ENCODE data around the gene CEP120.

The CEP120 gene

DNA sequence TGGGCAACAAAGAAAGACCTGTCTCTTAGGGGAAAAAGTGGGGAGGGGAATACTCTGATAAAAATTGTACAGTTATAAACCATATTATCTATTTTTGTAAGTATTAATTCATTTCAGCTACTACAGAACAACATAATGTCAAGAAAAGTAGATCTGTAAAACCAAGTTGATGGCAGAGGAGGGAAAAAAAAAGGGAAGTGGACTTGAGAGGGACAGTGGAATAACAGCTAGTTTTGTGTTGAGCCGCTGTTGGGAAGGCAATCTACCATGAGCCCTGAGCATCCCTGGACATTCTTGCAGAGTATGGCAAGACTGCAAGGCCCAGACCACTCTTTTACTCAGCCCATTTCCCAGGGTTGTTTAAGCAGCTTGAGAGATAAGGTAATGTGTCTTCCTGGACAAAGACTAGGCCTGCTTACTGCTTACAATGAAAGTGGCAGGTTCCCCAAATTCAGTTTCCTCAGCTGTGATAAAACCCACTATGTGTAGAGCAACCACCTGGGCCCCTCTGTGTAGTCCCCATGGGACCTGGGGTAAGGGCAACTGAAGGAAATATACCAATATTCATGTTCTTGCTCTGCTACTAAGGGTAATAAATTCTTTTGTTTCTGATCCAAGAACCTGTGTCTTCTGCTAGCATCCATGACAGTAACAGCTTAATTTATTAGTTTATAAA, 25.0 kb downstream of the CEP120 start:
- DNase-seq (ENCODE audit: low read depth): no peak
- TF ChIP-seq CTCF (IDR thresholded peaks at IDR 0.05; ENCODE audit: low read depth, low read length, missing control alignments): no peak
- in situ Hi-C loops (cut with HindIII; ENCODE audit: low sequenced_read_pairs): no loop called here
- no peak overlapping the region for H3K4me3 ChIP-seq (ENCODE audit: low read depth, low read length)

DNA sequence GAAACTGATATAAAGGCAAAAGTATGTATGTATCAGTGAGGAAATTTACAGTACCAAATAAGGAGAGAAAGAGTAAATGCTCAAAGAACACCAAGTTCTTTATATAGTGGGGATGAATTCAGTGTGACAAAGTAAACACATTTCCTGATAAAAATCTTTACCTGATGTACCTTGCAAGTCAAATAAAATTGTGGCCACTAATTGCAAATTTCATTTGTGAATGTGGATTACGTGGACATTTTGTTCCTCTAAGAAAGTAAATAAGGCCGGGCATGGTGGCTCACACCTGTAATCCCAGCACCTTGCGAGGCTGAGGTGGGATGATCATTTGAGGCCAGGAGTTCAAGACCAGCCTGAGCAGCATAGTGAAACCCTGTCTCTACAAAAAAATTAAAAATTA, 25.7 kb downstream of the CEP120 start:
- DNase-seq (ENCODE audit: low read depth): no peak
- no peak for TF ChIP-seq CTCF (IDR thresholded peaks at IDR 0.05; ENCODE audit: low read depth, low read length, missing control alignments)
- no peak overlapping the region for H3K4me3 ChIP-seq (ENCODE audit: low read depth, low read length)
- in situ Hi-C loops (cut with HindIII; ENCODE audit: low sequenced_read_pairs): no loop called here

DNA sequence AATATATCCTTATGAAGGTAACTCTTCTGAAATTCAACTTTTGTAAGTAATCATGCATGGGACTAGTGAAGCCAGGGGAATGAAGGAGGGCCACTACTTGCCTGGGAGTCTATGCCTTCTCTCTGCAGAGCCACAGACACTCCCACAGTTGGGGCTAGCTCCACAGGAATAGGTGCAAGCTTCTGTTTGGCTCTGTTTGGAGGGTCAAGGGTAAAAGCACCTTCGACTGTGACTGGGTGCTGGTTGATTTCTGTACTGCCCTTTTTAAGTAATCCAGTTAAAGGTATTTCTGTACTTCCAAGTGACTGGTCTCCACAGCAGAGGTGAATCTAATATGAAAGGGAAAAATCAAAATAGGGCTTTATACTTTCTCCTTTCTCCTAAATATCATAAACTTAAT, 32.2 kb downstream of the CEP120 start:
- H3K4me3 ChIP-seq (ENCODE audit: low read depth, low read length): no peak overlapping the region
- no peak for DNase-seq (ENCODE audit: low read depth)
- TF ChIP-seq CTCF (IDR thresholded peaks at IDR 0.05; ENCODE audit: low read depth, low read length, missing control alignments): no peak
- in situ Hi-C loops (cut with HindIII; ENCODE audit: low sequenced_read_pairs): no loop called here

DNA sequence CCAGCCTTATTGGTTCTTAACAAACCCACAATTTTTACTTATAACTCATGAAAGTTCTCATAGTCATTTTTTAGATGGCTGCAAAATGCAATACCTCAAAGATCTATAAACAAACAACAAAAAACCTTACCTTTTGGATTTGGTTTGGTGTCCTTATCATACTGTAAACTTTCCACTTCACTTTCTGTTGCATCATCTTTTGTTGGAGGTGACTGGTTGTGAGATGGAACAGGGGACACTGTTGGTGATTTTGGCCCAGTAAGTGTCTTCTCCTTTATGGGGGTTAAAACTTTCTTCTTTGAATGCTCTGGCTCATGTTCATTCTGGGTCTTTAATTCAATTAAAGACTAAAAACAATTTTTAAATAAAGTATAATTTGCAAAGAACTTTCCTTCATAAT, 33.4 kb downstream of the CEP120 start:
- in situ Hi-C loops (cut with HindIII; ENCODE audit: low sequenced_read_pairs): no loop called here
- DNase-seq (ENCODE audit: low read depth): no peak
- H3K4me3 ChIP-seq (ENCODE audit: low read depth, low read length): no peak overlapping the region
- TF ChIP-seq CTCF (IDR thresholded peaks at IDR 0.05; ENCODE audit: low read depth, low read length, missing control alignments): no peak

- TF ChIP-seq CTCF (IDR thresholded peaks at IDR 0.05; ENCODE audit: low read depth, low read length, missing control alignments): no peak
- H3K4me3 ChIP-seq (ENCODE audit: low read depth, low read length): no peak overlapping the region
- in situ Hi-C loops (cut with HindIII; ENCODE audit: low sequenced_read_pairs): no loop called here
- no peak for DNase-seq (ENCODE audit: low read depth)
These were observed 35.9 kb downstream of the CEP120 start for GRCh38 chr5:123387313-123387712.

DNA sequence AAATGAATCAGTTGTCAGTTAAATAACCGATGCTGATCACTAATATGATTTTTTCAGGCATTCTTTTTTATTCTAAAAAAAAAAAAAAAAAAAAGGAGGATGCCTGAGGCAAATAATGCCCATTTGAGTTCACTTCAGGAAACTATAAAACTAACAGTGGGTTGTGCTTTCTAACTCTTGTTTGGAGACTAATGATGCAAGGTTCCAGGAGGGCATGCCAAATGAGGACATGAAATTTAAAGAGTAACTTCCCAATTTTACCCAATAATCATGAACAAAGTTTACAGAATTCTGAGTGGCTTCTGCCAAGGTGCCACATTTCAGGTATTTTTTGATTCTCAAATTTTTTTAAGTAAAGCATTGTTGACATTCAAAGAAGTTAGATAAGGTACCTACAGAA, 41.0 kb downstream of the CEP120 start:
- no peak for TF ChIP-seq CTCF (IDR thresholded peaks at IDR 0.05; ENCODE audit: low read depth, low read length, missing control alignments)
- no peak for DNase-seq (ENCODE audit: low read depth)
- in situ Hi-C loops (cut with HindIII; ENCODE audit: low sequenced_read_pairs): no loop called here
- H3K4me3 ChIP-seq (ENCODE audit: low read depth, low read length): no peak overlapping the region

Measured in astrocyte of the cerebellum (primary cell).